ENCODE results near the gene DENND4A.
"Not testable (repeated sequence)": the region's sequence is repeated elsewhere in the genome, so short reads cannot be mapped to it uniquely, and the experiment has no call there.

The DENND4A gene

GRCh38 chr15:65623103-65623502 is 169.0 kb downstream of the DENND4A start:
- FAIRE-seq = no peak
- DNase-seq (ENCODE audit: insufficient read length, low spot score) = no peak
- no peak for TF ChIP-seq CTCF (IDR thresholded peaks at IDR 0.05; ENCODE audit: insufficient read depth, missing control alignments)

- TF ChIP-seq CTCF (IDR thresholded peaks at IDR 0.05; ENCODE audit: insufficient read depth, missing control alignments) = no peak
- FAIRE-seq (no peak), DNase-seq (ENCODE audit: insufficient read length, low spot score) (no peak)
These were observed 170.5 kb downstream of the DENND4A start, which contains the start of gene SLC24A1 for GRCh38 chr15:65621638-65622037. TSS of gene SLC24A1 (plus strand) at chr15:65621938. CDS start at chr15:65624081, 2,143 bp downstream.

DNA sequence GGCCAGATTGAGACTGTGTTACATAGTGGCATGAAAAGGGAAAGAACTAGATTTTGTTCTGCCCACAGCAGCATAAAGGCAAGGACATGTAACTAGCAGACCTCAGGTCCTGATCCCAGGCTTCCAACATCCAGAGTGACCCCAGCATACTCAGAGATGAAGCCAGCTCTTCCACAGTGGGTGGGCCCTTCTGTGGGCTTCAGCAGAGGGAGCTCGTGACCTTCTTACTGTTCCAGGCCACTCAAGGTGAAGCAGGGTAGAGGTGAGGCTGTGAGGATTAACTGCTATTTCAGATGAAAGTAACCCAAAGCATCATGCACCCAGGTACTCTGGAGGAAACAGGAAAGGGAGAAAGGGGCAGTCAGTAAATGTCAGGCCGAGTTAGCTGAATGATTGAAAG is 171.3 kb downstream of the DENND4A start:
- TF ChIP-seq CTCF (IDR thresholded peaks at IDR 0.05; ENCODE audit: insufficient read depth, missing control alignments) = peak; percentile 7
- DNase-seq (ENCODE audit: insufficient read length, low spot score) (no peak), FAIRE-seq (no peak)

DNA sequence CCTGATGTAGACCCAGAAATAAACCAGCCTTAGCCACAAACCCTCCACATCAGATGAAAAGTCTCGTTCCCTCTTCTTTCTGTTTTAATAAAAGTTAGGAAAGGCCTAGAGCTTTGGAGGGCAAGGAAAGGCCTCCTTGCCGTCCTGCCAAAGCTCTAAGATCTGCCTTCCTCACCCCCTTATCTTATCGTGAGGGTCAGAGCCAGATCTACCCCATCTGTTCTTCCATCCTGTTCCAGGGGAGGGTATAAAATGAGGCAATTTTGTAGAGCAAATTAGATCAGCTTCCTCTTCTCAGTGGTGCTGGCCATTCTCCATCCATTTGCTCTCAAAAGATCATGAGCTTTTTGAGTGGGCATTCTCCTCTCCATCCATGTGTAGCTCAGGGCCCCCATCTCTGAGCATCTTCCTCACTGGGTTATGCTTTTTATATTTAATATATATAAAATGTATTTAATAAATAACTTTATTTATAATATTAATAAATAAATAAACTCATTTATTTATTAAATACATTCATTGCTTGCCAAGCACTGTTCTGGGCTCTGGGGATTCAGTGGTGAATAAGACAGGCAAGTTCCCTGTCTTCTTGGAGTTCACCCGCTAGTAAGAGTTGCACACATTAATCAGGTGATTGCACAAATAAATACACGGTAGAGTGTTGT is 172.3 kb downstream of the DENND4A start:
- no peak for TF ChIP-seq CTCF (IDR thresholded peaks at IDR 0.05; ENCODE audit: insufficient read depth, missing control alignments)
- DNase-seq (ENCODE audit: insufficient read length, low spot score) (no peak), FAIRE-seq (no peak)

GRCh38 chr15:65618560-65619109 is 173.5 kb downstream of the DENND4A start:
- no peak for TF ChIP-seq CTCF (IDR thresholded peaks at IDR 0.05; ENCODE audit: insufficient read depth, missing control alignments)
- DNase-seq (ENCODE audit: insufficient read length, low spot score) = no peak
- FAIRE-seq = no peak

DNA sequence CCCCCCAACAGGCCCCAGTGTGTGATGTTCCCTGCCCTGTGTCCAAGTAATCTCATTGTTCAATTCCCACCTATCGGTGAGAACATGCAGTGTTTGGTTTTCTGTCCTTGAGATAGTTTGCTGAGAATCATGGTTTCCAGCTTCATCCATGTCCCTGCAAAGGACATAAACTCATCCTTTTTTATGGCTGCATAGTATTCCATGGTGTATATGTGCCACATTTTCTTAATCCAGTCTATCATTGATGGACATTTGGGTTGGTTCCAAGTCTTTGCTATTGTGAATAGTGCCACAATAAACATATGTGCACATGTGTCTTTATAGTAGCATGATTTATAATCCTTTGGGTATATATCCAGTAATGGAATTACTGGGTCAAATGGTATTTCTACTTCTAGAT is 176.2 kb downstream of the DENND4A start:
- FAIRE-seq = not testable (repeated sequence)

DNA sequence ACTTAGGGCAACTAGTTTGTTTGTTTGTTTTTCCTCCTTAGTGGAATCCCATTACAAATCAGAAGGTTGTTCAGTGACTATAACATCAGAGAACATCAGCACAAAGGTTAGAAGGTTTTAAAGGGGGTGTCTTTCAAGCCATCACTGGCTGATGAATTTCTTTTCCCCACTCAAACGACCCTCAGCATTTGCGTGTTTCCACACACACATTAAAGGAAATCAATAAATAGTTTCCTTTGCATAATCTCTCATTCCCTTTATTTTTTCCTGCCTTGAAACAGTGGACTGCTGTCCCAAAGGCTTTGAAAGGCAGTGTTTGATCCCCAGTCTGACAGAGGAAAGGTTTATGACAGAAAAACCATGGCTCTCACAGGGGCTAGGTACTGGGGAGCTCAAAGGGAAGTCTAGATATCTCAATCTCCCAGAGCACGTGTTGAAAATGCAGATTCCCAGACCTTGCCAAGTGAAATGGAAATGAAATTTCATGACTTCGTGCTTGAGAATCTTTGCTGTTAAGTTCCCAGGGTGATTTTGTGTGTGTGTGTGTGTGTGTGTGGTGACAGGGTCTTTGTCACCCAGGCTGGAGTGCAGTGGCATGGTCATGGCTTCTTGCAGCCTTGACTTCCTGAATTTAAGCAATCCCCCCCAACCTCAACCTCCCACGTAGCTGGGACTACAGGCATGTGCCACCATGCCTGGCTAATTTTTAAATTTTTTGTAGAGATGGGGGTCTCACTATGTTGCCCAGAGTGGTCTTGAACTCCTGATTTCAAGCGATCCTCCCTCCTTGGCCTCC is 178.9 kb downstream of the DENND4A start:
- FAIRE-seq = no peak
- DNase-seq (ENCODE audit: insufficient read length, low spot score) = no peak
- no peak for TF ChIP-seq CTCF (IDR thresholded peaks at IDR 0.05; ENCODE audit: insufficient read depth, missing control alignments)

More for the DNA sequence above, 176.2 kb downstream of the DENND4A start:
- not testable (repeated sequence) for DNase-seq (ENCODE audit: insufficient read length, low spot score)
